K562 (cell line): ENCODE measurements around the gene SLC26A2. TPM values are rescaled to one million over a fixed set of nuclear protein-coding genes. Genes with fewer than 3 reads are reported as not detected.

Source experiments
- BRD9 ChIP-seq: fragments of 450-650 bp; IDR thresholded peaks from 2 replicates; pipeline ENCODE4 v1.6.1; 2018; ENCODE audit warnings: low read depth; ENCODE audit not compliant: partially characterized antibody
- CHD2 ChIP-seq: IDR thresholded peaks from 2 replicates; pipeline ENCODE4 v1.6.1; 2011; ENCODE audit warnings: low read depth, low read length
- CREBBP ChIP-seq: IDR thresholded peaks from one replicate; pipeline ENCODE4 v1.6.1; 2012; ENCODE audit warnings: low read depth, mild to moderate bottlenecking, control low read depth, inconsistent platforms, low read length
- EP400 ChIP-seq: fragments of 450-650 bp; IDR thresholded peaks from 2 replicates; pipeline ENCODE4 v1.6.1; 2017; ENCODE audit warnings: antibody characterized with exemption, mild to moderate bottlenecking, moderate library complexity
- FOXA1 ChIP-seq: fragments of 450-650 bp; IDR thresholded peaks from 2 replicates; pipeline ENCODE4 v1.6.1; 2016; ENCODE audit warnings: mild to moderate bottlenecking, borderline replicate concordance
- GATAD2A ChIP-seq: fragments of 450-650 bp; IDR thresholded peaks from 2 replicates; pipeline ENCODE4 v1.6.1; 2017
- ID3 ChIP-seq, 2 experiments: fragments of 250-450 bp in 1 of 2; fragments of 450-650 bp in 1 of 2; sonication (Bioruptor Pico) in 1 of 2; IDR thresholded peaks; 2 replicates each; pipeline versions ENCODE4 v1.6.1 to v1.8.0; 2016 to 2021; ENCODE audit warnings: mild to moderate bottlenecking in 2 of 2, moderate library complexity in 2 of 2, missing compliant biosample characterization in 1 of 2, missing genetic modification characterization in 1 of 2
- L3MBTL2 ChIP-seq: fragments of 450-650 bp; IDR thresholded peaks from 2 replicates; pipeline ENCODE4 v1.6.1; 2016; ENCODE audit warnings: mild to moderate bottlenecking, moderate library complexity
- NFIX ChIP-seq: fragments of 250-450 bp; sonication (Bioruptor Pico); IDR thresholded peaks from 2 replicates; pipeline ENCODE4 v1.4.0; 2020; ENCODE audit warnings: low read depth, mild to moderate bottlenecking, moderate library complexity
- RBBP5 ChIP-seq: fragments of 200-600 bp; sonication (generic); IDR thresholded peaks from 2 replicates; pipeline ENCODE4 v1.6.1; 2012; ENCODE audit warnings: borderline replicate concordance, mild to moderate bottlenecking, low read length, control low read depth, inconsistent platforms; ENCODE audit not compliant: insufficient read depth, poor library complexity, severe bottlenecking
- RREB1 ChIP-seq: fragments of 250-450 bp; sonication (Bioruptor Pico); IDR thresholded peaks from 2 replicates; pipeline ENCODE4 v1.4.0; 2020
- SETDB1 ChIP-seq: IDR thresholded peaks from one replicate; pipeline ENCODE4 v1.6.1; 2012; ENCODE audit warnings: low read length, control low read depth, inconsistent platforms
- SREBF2 ChIP-seq: sonication (generic); formaldehyde crosslinking; IDR thresholded peaks from 2 replicates; pipeline ENCODE4 v1.4.0; 2020; ENCODE audit warnings: mild to moderate bottlenecking, missing genetic modification reagents
- SRSF7 ChIP-seq: fragments of 200-400 bp; formaldehyde crosslinking; optimal IDR thresholded peaks from 2 replicates; pipeline ENCODE3; 2017; ENCODE audit warnings: mild to moderate bottlenecking, low read depth, low read length
- UBTF ChIP-seq, 2 experiments: IDR thresholded peaks; 2 replicates each; pipeline ENCODE4 v1.6.1; 2012; ENCODE audit warnings: improper control_type of control experiment in 2 of 2, low read depth in 2 of 2, low read length in 2 of 2, borderline replicate concordance in 1 of 2
- USF1 ChIP-seq: sonication (generic); formaldehyde crosslinking; IDR thresholded peaks from 2 replicates; pipeline ENCODE4 v1.9.0; 2022; ENCODE audit warnings: mild to moderate bottlenecking, missing genetic modification reagents
- YBX1 ChIP-seq: fragments of 450-650 bp; IDR thresholded peaks from 2 replicates; pipeline ENCODE4 v1.7.1; 2016; ENCODE audit warnings: mild to moderate bottlenecking
- ZC3H8 ChIP-seq: fragments of 450-650 bp; IDR thresholded peaks from 2 replicates; pipeline ENCODE4 v1.6.1; 2017
- ZNF655 ChIP-seq: fragments of 250-450 bp; sonication (Bioruptor Pico); IDR thresholded peaks from 2 replicates; pipeline ENCODE4 v1.5.0; 2021
- polyA plus RNA-seq, 8 experiments: library from polyadenylated mRNA; depleted of rRNA in 4 of 8; stranded (reverse) in 5 of 8; unstranded in 3 of 8; fragments of >200 nt; fragmentation: Nextera tagmentation in 2 of 8; fragmentation: Illumina TruSeq in 1 of 8; extraction: Ambion mirVana in 2 of 8; extraction: Trizol in 1 of 8; gene quantifications; 2 replicates each; pipeline versions ENCODE4 v1.2.1 to v1.2.3, GENCODE V29; 2011 to 2014; ENCODE audit warnings: inconsistent platforms in 1 of 8, missing spikeins in 1 of 8
- total RNA-seq, 7 experiments: library from RNA; depleted of rRNA in 6 of 7; stranded (reverse); fragments of >200 nt in 6 of 7; fragmentation: Illumina TruSeq in 2 of 7; extraction: Trizol in 2 of 7; gene quantifications; 2 replicates each; pipeline versions ENCODE4 v1.2.1 to v1.2.3, GENCODE V29; 2011 to 2021; ENCODE audit warnings: low replicate concordance in 1 of 7

SLC26A2 gene
- total and polyA plus RNA-seq, 9 of the 15 experiments (the other 6 are each of a cell fraction or from before 2014, with no cell fraction given): 1.1 to 6.3 (median 3.6) TPM

- TF ChIP-seq ZNF655 (CRISPR knock-in tag) (no peak), YBX1 (no peak), SETDB1 (no peak), USF1 (no peak), RREB1 (CRISPR knock-in tag) (no peak), NFIX (no peak), BRD9 (peak; percentile 92), FOXA1 (no peak), ID3 (CRISPR knock-in tag; IDR thresholded peaks at IDR 0.05) (no peak), ID3 (tag; IDR thresholded peaks at IDR 0.05) (no peak), EP400 (peak; percentile 67), SRSF7 (no peak), GATAD2A (no peak), CREBBP (no peak), ZC3H8 (no peak), SREBF2 (CRISPR knock-in tag) (no peak), RBBP5 (no peak), L3MBTL2 (peak; percentile 13; the same call in 1 of the 2 replicates), UBTF (IDR thresholded peaks at IDR 0.05; ENCODE audit: borderline replicate concordance in 1 of 2, low read depth in 2 of 2, low read length in 2 of 2) (0 out of 4 replicates have a peak, but pooled peaks of 1 of the 2 experiments have one; percentile 42), CHD2 (no peak)
Observed at GRCh38 chr5:149940077-149940574, 20.4 kb upstream of the SLC26A2 start (continued).
